Measurements from ENCODE around the gene WHRN. TPM values are rescaled to one million over a fixed set of nuclear protein-coding genes. Genes with fewer than 3 reads are reported as not detected.

WHRN gene
- total RNA-seq, 1 donor from 2014 or later, result 14.5 TPM

- ATAC-seq (ENCODE audit: low read depth) (no peak), DNase-seq (no peak)
- H3K4me1 Mint-ChIP-seq, result peaks cover 5% of the 10 kb centered on the region
- no peak overlapping the region for H3K27ac Mint-ChIP-seq
- intact Hi-C loops (cut with micrococcal nuclease), result no loop called here
- ChIA-PET CTCF (no interaction called here), POLR2A (no interaction called here)
- H3K27me3 Mint-ChIP-seq, result no peaks in the 10 kb centered on the region
- H3K4me3 Mint-ChIP-seq, result no peak overlapping the region
- H3K9me3 Mint-ChIP-seq, result peaks cover 2% of the 10 kb centered on the region
- TF ChIP-seq CTCF (IDR thresholded peaks at IDR 0.05), result no peak
- peaks cover 4% of the 10 kb centered on the region for H3K36me3 Mint-ChIP-seq (ENCODE audit: low read depth)
Measured at GRCh38 chr9:114470121-114470520, 35.2 kb downstream of the WHRN start.

GRCh38 chr9:114469091-114469853 is 36.0 kb downstream of the WHRN start:
- DNase-seq, result no peak
- no peaks in the 10 kb centered on the region for H3K27me3 Mint-ChIP-seq
- POLR2A ChIA-PET, result no interaction called here
- H3K9me3 Mint-ChIP-seq, result peaks cover 2% of the 10 kb centered on the region
- no peak overlapping the region for H3K4me3 Mint-ChIP-seq
- CTCF ChIA-PET, result no interaction called here
- TF ChIP-seq CTCF (IDR thresholded peaks at IDR 0.05), result no peak
- intact Hi-C loops (cut with micrococcal nuclease), result no loop called here
- H3K4me1 Mint-ChIP-seq, result peaks cover 4% of the 10 kb centered on the region
- ATAC-seq (ENCODE audit: low read depth), result no peak
- H3K36me3 Mint-ChIP-seq (ENCODE audit: low read depth), result peaks cover 6% of the 10 kb centered on the region
- H3K27ac Mint-ChIP-seq, result no peak overlapping the region

- peaks cover 6% of the 10 kb centered on the region for H3K36me3 Mint-ChIP-seq (ENCODE audit: low read depth)
- TF ChIP-seq CTCF (IDR thresholded peaks at IDR 0.05), result no peak
- ChIA-PET POLR2A (no interaction called here), CTCF (no interaction called here)
- DNase-seq (no peak), ATAC-seq (ENCODE audit: low read depth) (no peak)
- H3K27ac Mint-ChIP-seq, result no peak overlapping the region
- no peak overlapping the region for H3K4me3 Mint-ChIP-seq
- H3K27me3 Mint-ChIP-seq, result no peaks in the 10 kb centered on the region
- H3K9me3 Mint-ChIP-seq, result peaks cover 6% of the 10 kb centered on the region
- intact Hi-C loops (cut with micrococcal nuclease), result no loop called here
- peaks cover 4% of the 10 kb centered on the region for H3K4me1 Mint-ChIP-seq
Measured at GRCh38 chr9:114467910-114468309, 37.4 kb downstream of the WHRN start.

- Mint-ChIP-seq H3K27ac (no peak overlapping the region), H3K9me3 (peaks cover 6% of the 10 kb centered on the region), H3K27me3 (no peaks in the 10 kb centered on the region), H3K4me1 (peaks cover 8% of the 10 kb centered on the region), H3K4me3 (no peak overlapping the region), H3K36me3 (ENCODE audit: low read depth) (peaks cover 6% of the 10 kb centered on the region)
- intact Hi-C loops (cut with micrococcal nuclease), result no loop called here
- POLR2A ChIA-PET, result no interaction called here
- no peak for TF ChIP-seq CTCF (IDR thresholded peaks at IDR 0.05)
- DNase-seq (no peak), ATAC-seq (ENCODE audit: low read depth) (no peak)
- CTCF ChIA-PET, result no interaction called here
Measured at GRCh38 chr9:114467226-114467750, 38.0 kb downstream of the WHRN start.

GRCh38 chr9:114465906-114466900 is 39.1 kb downstream of the WHRN start:
- Mint-ChIP-seq H3K4me3 (no peak overlapping the region), H3K27ac (no peak overlapping the region), H3K9me3 (peaks cover 6% of the 10 kb centered on the region), H3K27me3 (no peaks in the 10 kb centered on the region), H3K36me3 (ENCODE audit: low read depth) (peaks cover 6% of the 10 kb centered on the region), H3K4me1 (peaks cover 16% of the 10 kb centered on the region)
- ATAC-seq (ENCODE audit: low read depth) (no peak), DNase-seq (no peak)
- POLR2A ChIA-PET, result no interaction called here
- no peak for TF ChIP-seq CTCF (IDR thresholded peaks at IDR 0.05)
- CTCF ChIA-PET, result no interaction called here
- intact Hi-C loops (cut with micrococcal nuclease), result no loop called here

Measured in activated B cell treated with CpG ODN at 0.5 μM for 24 hours (primary cell).